ENCODE measurements around the gene PPP2R5E. TPM values are rescaled to one million over a fixed set of nuclear protein-coding genes. Genes with fewer than 3 reads are reported as not detected.

PPP2R5E gene
- total and polyA plus RNA-seq, 2 of the 8 experiments (the other 6 are each of a cell fraction or from before 2014, with no cell fraction given) = 6.8 to 64.6 TPM

DNA sequence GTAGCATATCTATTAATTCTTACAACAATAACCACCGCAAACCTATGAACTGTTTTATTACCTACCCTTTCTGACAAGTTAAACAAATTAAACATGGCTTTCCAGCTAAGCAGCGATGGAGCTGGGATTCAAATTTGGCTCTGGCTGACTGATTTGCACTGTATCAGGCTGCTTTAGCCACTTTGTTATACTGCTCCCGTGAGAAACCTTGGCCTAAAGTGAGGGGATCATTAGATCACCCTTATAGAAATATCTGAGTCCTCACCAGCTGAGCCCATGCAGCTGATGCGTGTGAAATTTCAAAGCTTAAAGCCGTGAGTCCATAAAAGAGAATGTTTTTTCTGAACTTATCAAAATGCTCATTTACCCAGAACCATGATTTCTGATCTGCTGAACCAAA lies 216.3 kb downstream of the PPP2R5E start:
- DNase-seq (ENCODE audit: low read depth in 1 of 2, low spot score in 2 of 2) = no peak
- TF ChIP-seq SIRT6 (IDR thresholded peaks at IDR 0.05; ENCODE audit: low read length) (no peak), GTF2F1 (IDR thresholded peaks at IDR 0.05; ENCODE audit: borderline replicate concordance, low read depth, low read length) (no peak), CBX8 (IDR thresholded peaks at IDR 0.05; ENCODE audit: borderline replicate concordance, low read depth, low read length) (no peak), BRCA1 (IDR thresholded peaks at IDR 0.05; ENCODE audit: low read depth, low read length) (no peak), YY1 (IDR thresholded peaks at IDR 0.05; ENCODE audit: low read depth, low read length) (no peak), PHF8 (conservative IDR thresholded peaks at IDR 0.05; ENCODE audit: low read depth, low read length) (no peak), TAF7 (optimal IDR thresholded peaks at IDR 0.05; ENCODE audit: borderline replicate concordance, low read depth, low read length) (no peak), CTBP2 (IDR thresholded peaks at IDR 0.05; ENCODE audit: borderline replicate concordance, insufficient read depth, insufficient read length, low read length) (no peak), NRF1 (IDR thresholded peaks at IDR 0.05; ENCODE audit: low read depth, low read length) (no peak)
- TF ChIP-seq, protein P1, sequence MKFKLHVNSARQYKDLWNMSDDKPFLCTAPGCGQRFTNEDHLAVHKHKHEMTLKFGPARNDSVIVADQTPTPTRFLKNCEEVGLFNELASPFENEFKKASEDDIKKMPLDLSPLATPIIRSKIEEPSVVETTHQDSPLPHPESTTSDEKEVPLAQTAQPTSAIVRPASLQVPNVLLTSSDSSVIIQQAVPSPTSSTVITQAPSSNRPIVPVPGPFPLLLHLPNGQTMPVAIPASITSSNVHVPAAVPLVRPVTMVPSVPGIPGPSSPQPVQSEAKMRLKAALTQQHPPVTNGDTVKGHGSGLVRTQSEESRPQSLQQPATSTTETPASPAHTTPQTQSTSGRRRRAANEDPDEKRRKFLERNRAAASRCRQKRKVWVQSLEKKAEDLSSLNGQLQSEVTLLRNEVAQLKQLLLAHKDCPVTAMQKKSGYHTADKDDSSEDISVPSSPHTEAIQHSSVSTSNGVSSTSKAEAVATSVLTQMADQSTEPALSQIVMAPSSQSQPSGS (IDR thresholded peaks at IDR 0.05; ENCODE audit: low read length) = no peak
- TF ChIP-seq, protein P2, sequence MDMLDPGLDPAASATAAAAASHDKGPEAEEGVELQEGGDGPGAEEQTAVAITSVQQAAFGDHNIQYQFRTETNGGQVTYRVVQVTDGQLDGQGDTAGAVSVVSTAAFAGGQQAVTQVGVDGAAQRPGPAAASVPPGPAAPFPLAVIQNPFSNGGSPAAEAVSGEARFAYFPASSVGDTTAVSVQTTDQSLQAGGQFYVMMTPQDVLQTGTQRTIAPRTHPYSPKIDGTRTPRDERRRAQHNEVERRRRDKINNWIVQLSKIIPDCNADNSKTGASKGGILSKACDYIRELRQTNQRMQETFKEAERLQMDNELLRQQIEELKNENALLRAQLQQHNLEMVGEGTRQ (IDR thresholded peaks at IDR 0.05; ENCODE audit: low read length) = no peak

More for the DNA sequence above, 216.3 kb downstream of the PPP2R5E start:
- no peak overlapping the region for H4K91ac ChIP-seq (replicated peaks; ENCODE audit: insufficient read length, low read length)
- no peaks in the 10 kb centered on the region for H3K4me1 ChIP-seq (replicated peaks in 1 of 4; ENCODE audit: control insufficient read depth in 3 of 4, insufficient read depth in 4 of 4, low read length in 3 of 4)
- ChIA-PET CTCF (ENCODE audit: partially characterized antibody) (interaction anchor here (0.6 to 1.2 kb wide), 4 partner anchors 13 to 599 kb away, joined by 3 to 5 read pairs (median 4); no protein-coding TSS in a partner anchor), POLR2A (ENCODE audit: partially characterized antibody) (no interaction called here)
- no peak overlapping the region for H4K8ac ChIP-seq (ENCODE audit: extremely low read depth, insufficient read depth, low read length)
- no peak overlapping the region for H2BK120ac ChIP-seq (replicated peaks; ENCODE audit: low read depth, low read length)
- no peak overlapping the region for H3K4me2 ChIP-seq (ENCODE audit: insufficient read depth in 1 of 2, low read depth in 2 of 2, low read length in 2 of 2)
- H3K23ac ChIP-seq (ENCODE audit: insufficient read length) = no peak overlapping the region
- no peak overlapping the region for H2BK15ac ChIP-seq (ENCODE audit: low read length)
- no peak overlapping the region for H2AFZ ChIP-seq (ENCODE audit: low read length)
- no peak overlapping the region for H2BK20ac ChIP-seq (ENCODE audit: low read length)
- WGBS, 2 experiments (ENCODE audit: extremely low coverage in 1 of 2, insufficient coverage in 1 of 2, insufficient read length in 1 of 2, insufficient replicate concordance in 2 of 2, low coverage in 1 of 2, low lambda C conversion rate in 2 of 2, missing lambda C conversion rate in 1 of 2) = 89% methylated on average over 5 of the region's 5 CpGs; no CpG with 5 or more reads in 1 of the 2 experiments
- H3K9ac ChIP-seq (replicated peaks in 1 of 4; ENCODE audit: extremely low read depth in 1 of 4, low read depth in 3 of 4, low read length in 3 of 4) = no peak overlapping the region
- H3K36me3 ChIP-seq (ENCODE audit: control insufficient read depth in 2 of 4, insufficient read depth in 4 of 4, low read length in 3 of 4) = no peaks in the 10 kb centered on the region
- no peaks in the 10 kb centered on the region for H3K79me2 ChIP-seq (ENCODE audit: control insufficient read depth in 1 of 2, insufficient read depth in 2 of 2, low read length in 2 of 2)
- no peaks in the 10 kb centered on the region for H3K27me3 ChIP-seq (replicated peaks in 1 of 4; ENCODE audit: control insufficient read depth in 3 of 4, extremely low read depth in 1 of 4, insufficient read depth in 3 of 4, low read length in 3 of 4)
- no peak overlapping the region for H2AK5ac ChIP-seq (ENCODE audit: low read depth, low read length)
- no peak overlapping the region for H2BK5ac ChIP-seq (ENCODE audit: low read depth, low read length)
- no peak overlapping the region for H3K56ac ChIP-seq (replicated peaks; ENCODE audit: insufficient read length, low read depth, low read length)
- no peaks in the 10 kb centered on the region for H4K20me1 ChIP-seq (replicated peaks in 1 of 2; ENCODE audit: control insufficient read depth in 1 of 2, insufficient read depth in 2 of 2, low read length in 2 of 2)
- H3K79me1 ChIP-seq (ENCODE audit: low read depth, low read length) = no peaks in the 10 kb centered on the region
- H4K5ac ChIP-seq (ENCODE audit: insufficient read length, low read depth, low read length) = no peak overlapping the region
- FAIRE-seq = no peak
- no peak overlapping the region for H3K4ac ChIP-seq (replicated peaks; ENCODE audit: insufficient read length, low read depth, low read length)
- no peak overlapping the region for H3K18ac ChIP-seq (ENCODE audit: extremely low read depth, low read length)
- no peaks in the 10 kb centered on the region for H3K9me3 ChIP-seq (ENCODE audit: insufficient read depth in 2 of 2, low read depth in 1 of 2, low read length in 1 of 2)
- H3K4me3 ChIP-seq (ENCODE audit: extremely low read depth in 1 of 4, insufficient read depth in 2 of 4, low read depth in 3 of 4, low read length in 4 of 4) = no peak overlapping the region
- H3K23me2 ChIP-seq (ENCODE audit: low read depth, low read length) = no peaks in the 10 kb centered on the region
- H2BK12ac ChIP-seq (ENCODE audit: low read depth, low read length) = no peak overlapping the region
- no peak overlapping the region for H3K14ac ChIP-seq (ENCODE audit: insufficient read length)
- H3K27ac ChIP-seq (ENCODE audit: low read depth, low read length) = no peak overlapping the region

Measured in H1 (cell line).